Kidney (tissue), 14 donors: Measurements from ENCODE around the gene IZUMO4. TPM values are rescaled to one million over a fixed set of nuclear protein-coding genes. Genes with fewer than 3 reads are reported as not detected.
A peak's percentile ranks its signal among the peaks of the same experiment; 100 is the strongest.

Experiments used
- DNase-seq, 5 donors: peaks; one replicate each; pipeline ENCODE4 v3.0.0-alpha.2; 2013 to 2020
- FAIRE-seq: peaks from 2 replicates; lab custom pipeline; 2012; peaks lifted over from hg19 to GRCh38; lab: Jason Lieb, UNC
- H3K27ac ChIP-seq, 2 donors: one replicate each; pipeline ENCODE4 v1.7.0; 2013; ENCODE audit warnings: low read depth in 2 of 2, low read length in 2 of 2, inconsistent platforms in 1 of 2
- H3K27me3 ChIP-seq: one replicate; pipeline ENCODE4 v1.7.1; 2013; ENCODE audit warnings: low read length, inconsistent platforms; ENCODE audit not compliant: control insufficient read depth, insufficient read depth
- H3K36me3 ChIP-seq, 3 donors: one replicate each; pipeline versions ENCODE4 v1.7.0 to v1.7.1; 2013; ENCODE audit warnings: low read length in 3 of 3, control low read depth in 1 of 3, inconsistent platforms in 1 of 3; ENCODE audit not compliant: insufficient read depth in 3 of 3, control insufficient read depth in 2 of 3
- H3K4me1 ChIP-seq, 3 donors: one replicate each; pipeline versions ENCODE4 v1.7.0 to v1.7.1; 2013; ENCODE audit warnings: low read length in 3 of 3, inconsistent platforms in 1 of 3, low read depth in 1 of 3; ENCODE audit not compliant: control insufficient read depth in 2 of 3, insufficient read depth in 2 of 3
- H3K4me3 ChIP-seq, 3 donors: one replicate each; pipeline versions ENCODE4 v1.7.0 to v1.8.1; 2013; ENCODE audit warnings: low read length in 3 of 3, control low read depth in 1 of 3, inconsistent platforms in 1 of 3
- H3K9ac ChIP-seq, 3 donors: one replicate each; pipeline versions ENCODE4 v1.7.0 to v1.7.1; 2013; ENCODE audit warnings: low read length in 3 of 3, control low read depth in 1 of 3, inconsistent platforms in 1 of 3
- H3K9me3 ChIP-seq, 3 donors: one replicate each; pipeline versions ENCODE4 v1.7.0 to v1.7.1; 2013; ENCODE audit warnings: low read length in 3 of 3, control low read depth in 1 of 3, inconsistent platforms in 1 of 3; ENCODE audit not compliant: control insufficient read depth in 2 of 3, insufficient read depth in 1 of 3
- intact Hi-C: fragments of 100-400 bp; cut with DNase I; formaldehyde crosslinking; loops from one replicate; pipeline ENCODE4 v1.11.1; 2022
- polyA plus RNA-seq: library from polyadenylated mRNA; stranded (reverse); fragments of 350-450 nt; fragmentation: Illumina TruSeq; extraction: RNeasy Lipid Tissue Mini Kit (QIAGEN cat#74804); gene quantifications from one replicate; pipeline ENCODE4 v1.2.3, GENCODE V29; 2014; ENCODE audit warnings: low read depth, low replicate concordance; ENCODE audit not compliant: insufficient read depth
- total RNA-seq: library from RNA; stranded (reverse); fragmentation: NEBNext Ultra II Directional; extraction: Animal tissue kit (Norgen Biotek cat#: 25700); gene quantifications from one replicate; pipeline ENCODE4 v1.2.1, GENCODE V29; 2021
- TF ChIP-seq, protein P1 (sequence below): IDR thresholded peaks from 3 replicates; pipeline ENCODE4 v1.5.1; 2012; ENCODE audit warnings: mild to moderate bottlenecking, moderate library complexity, borderline replicate concordance; ENCODE audit not compliant: insufficient read depth; ENCODE audit errors: extremely low read depth
- donor health status: control.
- donor health status: control.
- donor health status: control.
- donor health status: control.
- donor health status: control.
- donor health status: DM: yes; HTN: yes; CAD: no.
- donor health status: Normal renal cell carcinoma (clear cell type).

IZUMO4 gene
- total and polyA plus RNA-seq, 2 donors from 2014 or later = 4.3 to 8.9 TPM

DNA sequence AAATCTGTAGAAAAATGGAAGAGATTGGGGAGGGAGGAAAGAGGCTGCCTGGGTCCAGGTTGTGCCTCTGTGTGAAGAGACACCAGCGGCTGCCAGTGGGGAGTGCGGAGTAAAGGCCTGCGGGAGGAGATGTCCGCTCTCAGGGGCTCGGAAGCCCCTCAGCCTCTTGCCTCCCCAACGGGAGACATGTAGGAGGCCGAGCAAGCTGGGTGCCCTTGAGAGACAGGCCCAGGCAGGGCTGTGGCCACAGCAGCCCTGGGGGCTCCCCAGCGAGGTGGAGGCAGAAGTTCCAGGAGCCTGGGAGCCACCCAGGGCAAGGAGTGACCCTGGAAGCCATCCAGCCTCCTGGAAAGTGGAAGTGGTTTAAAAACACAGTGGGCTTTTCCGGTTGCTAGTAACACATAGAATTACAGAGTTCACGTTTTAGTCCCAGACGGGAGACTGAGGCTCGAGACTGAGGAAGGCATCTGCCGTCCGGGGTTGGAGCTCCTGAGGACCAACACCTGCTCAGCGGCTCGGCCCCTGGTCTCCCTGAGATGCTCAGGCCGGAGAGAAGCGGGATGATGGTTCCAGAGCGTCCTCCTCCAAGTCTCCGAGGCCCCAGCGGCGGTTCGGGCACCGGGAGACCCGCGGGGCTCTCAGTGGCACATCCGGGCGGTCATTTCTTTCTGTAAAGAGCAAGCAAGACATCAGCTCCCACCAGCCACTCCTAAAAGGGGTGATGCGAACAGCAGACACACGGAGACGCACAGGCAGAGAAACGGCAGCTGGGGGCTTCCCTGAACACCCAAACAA is 23.8 kb upstream of the IZUMO4 start:
- Histone ChIP-seq H3K27me3 (no peaks in the 10 kb centered on the region), H3K4me1 (no peaks in the 10 kb centered on the region), H3K9me3 (no peaks in the 10 kb centered on the region), H3K36me3 (peaks cover 0 to 8% (median 6%) of the 10 kb centered on the region in 3 donors), H3K4me3 (no peak overlapping the region), H3K27ac (no peak overlapping the region), H3K9ac (no peak overlapping the region)
- TF ChIP-seq, protein P1, sequence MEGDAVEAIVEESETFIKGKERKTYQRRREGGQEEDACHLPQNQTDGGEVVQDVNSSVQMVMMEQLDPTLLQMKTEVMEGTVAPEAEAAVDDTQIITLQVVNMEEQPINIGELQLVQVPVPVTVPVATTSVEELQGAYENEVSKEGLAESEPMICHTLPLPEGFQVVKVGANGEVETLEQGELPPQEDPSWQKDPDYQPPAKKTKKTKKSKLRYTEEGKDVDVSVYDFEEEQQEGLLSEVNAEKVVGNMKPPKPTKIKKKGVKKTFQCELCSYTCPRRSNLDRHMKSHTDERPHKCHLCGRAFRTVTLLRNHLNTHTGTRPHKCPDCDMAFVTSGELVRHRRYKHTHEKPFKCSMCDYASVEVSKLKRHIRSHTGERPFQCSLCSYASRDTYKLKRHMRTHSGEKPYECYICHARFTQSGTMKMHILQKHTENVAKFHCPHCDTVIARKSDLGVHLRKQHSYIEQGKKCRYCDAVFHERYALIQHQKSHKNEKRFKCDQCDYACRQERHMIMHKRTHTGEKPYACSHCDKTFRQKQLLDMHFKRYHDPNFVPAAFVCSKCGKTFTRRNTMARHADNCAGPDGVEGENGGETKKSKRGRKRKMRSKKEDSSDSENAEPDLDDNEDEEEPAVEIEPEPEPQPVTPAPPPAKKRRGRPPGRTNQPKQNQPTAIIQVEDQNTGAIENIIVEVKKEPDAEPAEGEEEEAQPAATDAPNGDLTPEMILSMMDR = no peak
- FAIRE-seq (no peak), DNase-seq (peak in 1 of 5 donors; percentile 63)
- intact Hi-C loops = loop anchor here (5.0 kb wide), 1 partner anchor 51 kb away; no protein-coding TSS in a partner anchor

DNA sequence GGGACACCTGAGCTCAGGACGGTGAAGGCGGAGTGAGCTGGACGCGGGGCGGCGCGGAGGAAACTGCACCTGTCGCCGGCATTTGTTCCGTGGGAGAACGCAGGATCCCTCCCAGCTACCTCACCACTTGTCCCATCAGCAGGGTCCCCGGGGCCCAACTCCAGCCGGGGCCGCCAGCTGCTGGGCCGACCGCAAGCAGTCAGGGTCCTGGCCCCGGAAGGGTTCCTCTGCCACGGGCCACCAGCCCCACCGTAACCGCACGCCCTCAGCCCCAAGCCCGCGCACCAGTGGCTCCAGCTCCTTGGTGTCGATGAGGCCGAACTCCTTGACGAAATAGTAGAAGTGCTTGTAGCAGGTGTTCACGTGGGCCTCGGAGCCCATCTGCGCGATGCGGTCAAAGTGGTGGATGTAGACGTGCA is 20.2 kb upstream of the IZUMO4 start:
- no peaks in the 10 kb centered on the region for H3K27me3 ChIP-seq
- no peak overlapping the region for H3K9ac ChIP-seq
- DNase-seq (peak in 1 of 5 donors; percentile 68), FAIRE-seq (no peak)
- peaks cover 0 to 18% (median 6%) of the 10 kb centered on the region in 3 donors for H3K36me3 ChIP-seq
- H3K4me1 ChIP-seq = no peaks in the 10 kb centered on the region
- H3K9me3 ChIP-seq = no peaks in the 10 kb centered on the region
- TF ChIP-seq, protein P1 = no peak
- H3K4me3 ChIP-seq = no peak overlapping the region
- no peak overlapping the region for H3K27ac ChIP-seq
- intact Hi-C loops = no loop called here

DNA sequence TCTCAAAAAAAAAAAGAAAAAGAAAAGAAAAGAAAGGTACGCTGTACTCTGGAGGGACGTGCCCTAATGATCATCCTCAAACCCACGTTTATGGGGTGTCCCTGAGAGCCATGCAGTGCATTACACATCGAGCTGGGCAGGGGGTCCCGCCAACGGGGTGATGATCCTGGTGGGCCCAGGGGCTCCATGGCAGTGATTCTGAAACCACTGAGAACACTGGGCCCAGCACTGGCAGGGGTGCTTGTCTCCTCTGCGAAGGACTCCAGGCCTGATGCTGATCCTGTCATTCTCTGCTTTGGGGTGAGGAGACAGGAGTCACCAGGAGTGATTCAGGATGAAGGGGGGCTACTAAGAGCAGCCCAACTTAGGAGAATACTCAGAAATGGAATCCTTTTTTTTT is 19.3 kb upstream of the IZUMO4 start:
- FAIRE-seq = no peak
- intact Hi-C loops = no loop called here
- Histone ChIP-seq H3K36me3 (peaks cover 0 to 18% (median 6%) of the 10 kb centered on the region in 3 donors), H3K9ac (no peak overlapping the region), H3K4me3 (no peak overlapping the region), H3K27me3 (no peaks in the 10 kb centered on the region), H3K9me3 (no peaks in the 10 kb centered on the region), H3K4me1 (no peaks in the 10 kb centered on the region), H3K27ac (no peak overlapping the region)
- peak in 1 of 5 donors; percentile 51 for DNase-seq
- TF ChIP-seq, protein P1 = no peak
